ENCODE measurements around the gene RDM1.

- no peak for TF ChIP-seq CTCF (IDR thresholded peaks at IDR 0.05)
- TF ChIP-seq POLR2AphosphoS5 (IDR thresholded peaks at IDR 0.05; ENCODE audit: low read depth, low read length), result no peak
- TF ChIP-seq TCF7L2 (IDR thresholded peaks at IDR 0.05; ENCODE audit: low read depth, low read length), result no peak
- TF ChIP-seq REST (IDR thresholded peaks at IDR 0.05; ENCODE audit: insufficient read depth in 1 of 2, low read depth in 2 of 2, low read length in 1 of 2), result no peak
- no peak for TF ChIP-seq SIN3A (IDR thresholded peaks at IDR 0.05; ENCODE audit: borderline replicate concordance, insufficient read depth, low read depth, low read length)
These were observed 38.0 kb upstream of the RDM1 start for GRCh38 chr17:35968520-35969054.
